ENCODE results near the gene BRICD5. TPM values are rescaled to one million over a fixed set of nuclear protein-coding genes. Genes with fewer than 3 reads are reported as not detected.
A peak's percentile ranks its signal among the peaks of the same experiment; 100 is the strongest.

The BRICD5 gene
- total RNA-seq, 3 donors from 2014 or later = 8.4 to 12.3 (median 12.1) TPM

DNA sequence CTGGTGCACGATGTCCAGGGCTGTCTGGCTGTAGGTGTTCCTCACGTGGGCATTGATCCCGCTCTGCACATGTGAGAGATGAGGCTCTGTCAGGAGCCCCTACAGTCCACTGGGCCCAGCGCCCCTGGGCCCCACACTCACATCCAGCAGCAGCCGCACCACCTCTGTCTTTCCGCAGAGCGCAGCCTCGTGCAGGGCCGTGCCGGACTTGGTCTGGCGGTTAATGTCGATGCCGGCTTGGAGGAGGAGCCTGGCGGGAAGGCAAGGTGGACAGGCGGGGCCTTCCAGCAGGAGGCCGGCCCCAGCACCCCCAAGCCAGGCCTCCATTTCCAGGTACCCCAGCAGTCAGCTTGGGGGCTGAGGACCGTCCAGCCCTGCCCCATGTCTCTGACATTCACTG, 23.5 kb downstream of the BRICD5 start:
- ATAC-seq = peak; percentile 32
- Histone ChIP-seq H3K4me3 (no peak overlapping the region), H3K9me3 (no peaks in the 10 kb centered on the region), H3K36me3 (ENCODE audit: low read depth) (no peaks in the 10 kb centered on the region), H3K4me1 (ENCODE audit: low read depth) (no peaks in the 10 kb centered on the region)
- DNase-seq = no peak
- intact Hi-C loops (cut with DNase I, micrococcal nuclease) = no loop called here
- TF ChIP-seq, protein P1, sequence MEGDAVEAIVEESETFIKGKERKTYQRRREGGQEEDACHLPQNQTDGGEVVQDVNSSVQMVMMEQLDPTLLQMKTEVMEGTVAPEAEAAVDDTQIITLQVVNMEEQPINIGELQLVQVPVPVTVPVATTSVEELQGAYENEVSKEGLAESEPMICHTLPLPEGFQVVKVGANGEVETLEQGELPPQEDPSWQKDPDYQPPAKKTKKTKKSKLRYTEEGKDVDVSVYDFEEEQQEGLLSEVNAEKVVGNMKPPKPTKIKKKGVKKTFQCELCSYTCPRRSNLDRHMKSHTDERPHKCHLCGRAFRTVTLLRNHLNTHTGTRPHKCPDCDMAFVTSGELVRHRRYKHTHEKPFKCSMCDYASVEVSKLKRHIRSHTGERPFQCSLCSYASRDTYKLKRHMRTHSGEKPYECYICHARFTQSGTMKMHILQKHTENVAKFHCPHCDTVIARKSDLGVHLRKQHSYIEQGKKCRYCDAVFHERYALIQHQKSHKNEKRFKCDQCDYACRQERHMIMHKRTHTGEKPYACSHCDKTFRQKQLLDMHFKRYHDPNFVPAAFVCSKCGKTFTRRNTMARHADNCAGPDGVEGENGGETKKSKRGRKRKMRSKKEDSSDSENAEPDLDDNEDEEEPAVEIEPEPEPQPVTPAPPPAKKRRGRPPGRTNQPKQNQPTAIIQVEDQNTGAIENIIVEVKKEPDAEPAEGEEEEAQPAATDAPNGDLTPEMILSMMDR (IDR thresholded peaks at IDR 0.05) = no peak

DNA sequence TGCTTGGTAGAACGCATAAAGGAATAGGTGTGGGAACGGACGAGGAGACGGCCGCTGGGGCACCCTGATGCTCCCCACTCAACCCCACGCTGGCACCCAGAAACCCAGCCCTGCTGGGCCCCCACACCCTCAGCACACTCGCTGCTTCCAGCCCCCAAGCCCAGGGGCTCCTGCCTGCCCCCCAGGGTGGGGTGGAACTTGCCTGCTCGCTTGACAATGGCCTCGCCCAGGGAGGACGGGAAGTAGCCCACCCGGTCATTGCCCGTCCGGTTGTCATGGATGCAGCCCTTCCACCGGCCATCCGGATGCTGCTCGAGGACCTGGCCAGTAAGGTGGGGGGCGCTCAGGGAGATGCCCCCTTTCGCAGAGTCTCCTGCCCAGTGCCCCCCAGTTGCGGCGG, 24.2 kb downstream of the BRICD5 start:
- DNase-seq (no peak), ATAC-seq (no peak)
- Histone ChIP-seq H3K4me3 (no peak overlapping the region), H3K9me3 (no peaks in the 10 kb centered on the region), H3K36me3 (ENCODE audit: low read depth) (no peaks in the 10 kb centered on the region), H3K4me1 (ENCODE audit: low read depth) (no peaks in the 10 kb centered on the region)
- intact Hi-C loops (cut with DNase I, micrococcal nuclease) = no loop called here
- TF ChIP-seq, protein P1 (IDR thresholded peaks at IDR 0.05) = no peak

DNA sequence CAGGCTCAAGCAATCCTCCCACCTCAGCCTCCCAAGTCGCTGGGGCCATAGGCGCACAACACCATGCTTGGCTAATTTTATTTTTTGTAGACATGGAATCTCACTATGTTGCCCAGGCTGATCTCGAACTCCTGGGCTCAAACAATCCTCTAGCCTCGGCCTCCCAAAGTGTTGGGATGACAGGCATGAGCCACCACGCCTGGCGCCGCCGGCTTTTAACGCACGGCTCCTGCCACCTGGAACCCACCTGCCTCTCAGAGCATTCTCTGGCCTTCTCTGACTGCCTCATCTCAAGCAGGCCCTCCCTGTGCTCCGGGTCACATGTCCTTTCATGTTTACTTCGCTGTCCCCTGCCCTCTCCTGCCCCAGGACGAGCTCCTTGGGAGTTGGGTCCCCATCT, 24.6 kb downstream of the BRICD5 start:
- Histone ChIP-seq H3K4me3 (no peak overlapping the region), H3K9me3 (no peaks in the 10 kb centered on the region), H3K36me3 (ENCODE audit: low read depth) (no peaks in the 10 kb centered on the region), H3K4me1 (ENCODE audit: low read depth) (no peaks in the 10 kb centered on the region)
- ATAC-seq (no peak), DNase-seq (no peak)
- TF ChIP-seq, protein P1 (IDR thresholded peaks at IDR 0.05) = no peak
- intact Hi-C loops (cut with DNase I, micrococcal nuclease) = no loop called here

DNA sequence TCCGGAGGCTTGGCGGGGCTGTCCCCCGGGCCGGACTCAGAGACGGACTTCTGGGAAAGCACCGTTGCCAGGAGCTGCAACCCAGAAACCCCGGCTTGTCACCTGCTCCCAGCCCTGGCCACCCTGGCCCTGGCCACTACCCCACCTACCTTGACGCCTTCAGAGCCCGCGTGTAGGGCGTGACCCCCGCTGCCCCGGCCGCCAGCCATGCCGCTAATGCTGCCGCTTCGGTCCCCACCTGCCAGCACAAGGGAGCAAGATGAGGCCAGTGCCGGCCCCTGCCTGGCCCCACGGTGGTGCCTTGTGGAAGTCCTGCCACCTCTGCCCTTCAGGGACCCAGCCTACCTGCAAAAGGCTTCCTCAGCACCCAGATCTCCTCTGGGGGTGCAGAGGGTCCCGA, 25.7 kb downstream of the BRICD5 start:
- no peak for DNase-seq
- TF ChIP-seq, protein P1 (IDR thresholded peaks at IDR 0.05) = no peak
- no peaks in the 10 kb centered on the region for H3K36me3 ChIP-seq (ENCODE audit: low read depth)
- intact Hi-C loops (cut with DNase I, micrococcal nuclease) = no loop called here
- H3K9me3 ChIP-seq = no peaks in the 10 kb centered on the region
- ATAC-seq = peak; percentile 6
- no peaks in the 10 kb centered on the region for H3K4me1 ChIP-seq (ENCODE audit: low read depth)
- H3K4me3 ChIP-seq = no peak overlapping the region

DNA sequence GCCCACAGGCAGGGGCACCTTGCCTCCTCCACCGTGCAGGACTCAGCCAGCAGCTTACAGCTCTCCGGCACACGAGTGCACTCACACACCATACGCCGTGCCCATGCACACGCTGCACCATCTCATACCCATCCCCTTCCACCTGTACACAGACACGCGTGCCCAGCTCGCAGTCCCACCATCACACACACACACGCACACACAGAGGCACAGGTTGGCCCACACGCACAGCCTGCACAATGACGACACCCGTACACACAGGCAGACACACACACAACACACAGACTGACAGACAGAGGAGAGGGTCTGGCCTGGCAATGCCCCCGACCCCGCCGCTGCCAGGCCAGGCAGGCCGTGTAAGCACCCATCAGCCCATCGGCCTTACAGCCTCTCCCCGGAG, 26.3 kb downstream of the BRICD5 start:
- Histone ChIP-seq H3K4me1 (ENCODE audit: low read depth) (no peaks in the 10 kb centered on the region), H3K36me3 (ENCODE audit: low read depth) (no peaks in the 10 kb centered on the region), H3K4me3 (no peak overlapping the region), H3K9me3 (no peaks in the 10 kb centered on the region)
- intact Hi-C loops (cut with DNase I, micrococcal nuclease) = no loop called here
- ATAC-seq (no peak), DNase-seq (no peak)
- TF ChIP-seq, protein P1 (IDR thresholded peaks at IDR 0.05) = no peak

DNA sequence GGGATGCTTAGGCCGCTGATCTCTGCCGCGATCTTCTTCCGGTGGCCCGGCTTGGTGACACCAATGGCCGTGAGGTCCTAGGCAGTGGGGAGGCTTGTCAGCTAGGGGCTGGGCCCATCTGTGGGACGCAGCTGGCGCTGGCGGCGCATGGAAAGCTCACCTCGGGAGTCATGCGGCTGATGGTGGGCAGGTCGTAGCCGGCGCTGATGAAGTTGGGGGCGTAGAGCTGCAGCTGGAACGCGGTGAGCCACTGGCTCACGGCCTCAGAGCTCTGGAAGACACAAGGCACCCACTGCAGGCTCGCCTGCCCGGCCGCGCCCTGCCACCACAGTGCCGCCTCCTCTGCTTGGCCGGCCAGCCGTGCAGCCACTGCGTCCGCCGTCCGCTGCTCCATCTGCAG, 27.0 kb downstream of the BRICD5 start:
- no peak overlapping the region for H3K4me3 ChIP-seq
- H3K4me1 ChIP-seq (ENCODE audit: low read depth) = no peaks in the 10 kb centered on the region
- intact Hi-C loops (cut with DNase I, micrococcal nuclease) = no loop called here
- TF ChIP-seq, protein P1 (IDR thresholded peaks at IDR 0.05) = no peak
- no peaks in the 10 kb centered on the region for H3K36me3 ChIP-seq (ENCODE audit: low read depth)
- DNase-seq (no peak), ATAC-seq (no peak)
- H3K9me3 ChIP-seq = no peaks in the 10 kb centered on the region

Measured in mucosa of descending colon (tissue), 3 donors.